Endothelial cell of hepatic sinusoid (primary cell): ENCODE measurements around the gene CDK14.

ENCODE experiments used
- in situ Hi-C: cut with HindIII; loops from 2 replicates; pipeline ENCODE4 v1.10.0; 2017; ENCODE audit warnings: low sequenced_read_pairs

Gene CDK14

DNA sequence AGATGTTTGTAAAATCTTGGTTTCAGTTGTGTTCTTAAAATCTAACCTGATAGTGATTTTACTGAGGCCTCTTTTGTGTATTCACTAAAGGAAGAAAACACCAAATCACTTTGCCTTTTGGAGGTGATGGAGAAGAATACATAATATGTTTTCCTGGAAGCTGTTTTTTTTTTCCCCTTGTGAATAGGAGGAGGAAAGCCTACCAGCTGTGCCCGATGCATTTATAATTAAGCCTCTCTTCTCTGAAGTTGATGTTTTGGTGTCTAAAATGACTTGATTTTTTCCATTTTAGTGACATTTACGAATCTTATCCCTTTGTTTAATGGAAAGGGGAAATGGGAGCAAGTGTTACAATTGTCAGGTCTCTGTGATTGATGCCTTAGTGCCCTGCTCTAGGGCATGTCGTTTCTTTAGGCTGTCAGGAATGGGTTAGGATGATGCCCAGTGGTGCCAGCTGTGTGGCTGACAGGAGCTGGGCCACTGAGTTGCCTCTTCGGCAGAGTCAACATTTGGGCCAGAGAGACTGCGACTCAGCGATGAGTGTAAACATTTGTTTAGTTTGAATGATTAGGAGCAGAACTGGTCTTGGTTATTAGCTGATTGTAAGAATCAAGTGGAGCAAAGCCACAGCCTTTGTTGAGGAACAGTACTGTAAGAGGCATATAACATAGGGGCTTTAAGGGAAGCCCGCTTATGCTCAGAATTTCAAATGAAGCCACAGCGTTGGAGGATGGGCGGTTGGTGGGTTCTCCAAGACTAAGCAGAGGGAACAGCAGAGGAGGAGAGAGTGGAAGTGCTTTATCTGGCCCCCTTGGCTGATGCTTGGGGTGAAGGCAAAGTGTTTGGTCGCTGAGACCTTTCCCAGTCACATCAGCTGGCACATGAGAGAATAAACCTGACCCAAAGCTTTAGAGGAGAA is 81.6 kb downstream of the CDK14 start:
- in situ Hi-C loops, result no loop called here

DNA sequence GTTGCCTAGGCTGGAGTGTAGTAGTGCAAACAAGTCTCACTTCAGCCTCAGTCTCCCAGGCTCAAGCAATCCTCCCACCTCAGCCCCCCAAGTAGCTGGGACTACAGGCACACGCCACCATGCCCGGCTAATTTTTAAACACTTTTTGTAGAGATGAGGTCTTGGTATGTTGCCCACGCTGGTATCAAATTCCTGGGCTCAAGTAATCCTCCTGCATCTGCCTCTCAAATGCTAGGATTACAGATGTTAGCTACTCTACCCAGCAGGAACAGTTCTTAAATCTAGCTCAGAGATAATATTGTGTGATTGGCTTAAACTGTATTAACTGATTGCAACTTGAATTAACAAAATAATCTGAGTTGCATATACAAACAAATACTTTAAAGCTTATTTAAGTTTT is 82.9 kb downstream of the CDK14 start:
- in situ Hi-C loops, result no loop called here

DNA sequence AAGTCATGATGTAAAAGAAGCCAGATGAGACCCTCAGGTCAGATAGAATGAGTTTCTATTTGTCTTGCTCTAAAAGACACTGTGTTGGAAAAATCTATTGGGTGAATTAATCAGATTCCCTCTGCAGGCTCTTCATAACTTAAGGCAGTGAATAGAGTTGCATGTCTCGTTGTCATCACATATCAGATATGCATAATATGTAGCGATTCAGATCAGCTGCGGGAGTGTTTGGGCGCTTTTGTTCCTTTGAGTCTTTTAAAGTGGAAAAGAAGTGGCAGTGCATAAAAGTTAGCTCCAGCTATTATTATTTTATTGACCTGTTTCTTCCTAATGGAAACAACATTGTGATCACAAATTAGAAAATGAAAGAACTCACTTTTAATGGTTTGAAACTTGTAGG is 84.4 kb downstream of the CDK14 start:
- in situ Hi-C loops, result no loop called here

DNA sequence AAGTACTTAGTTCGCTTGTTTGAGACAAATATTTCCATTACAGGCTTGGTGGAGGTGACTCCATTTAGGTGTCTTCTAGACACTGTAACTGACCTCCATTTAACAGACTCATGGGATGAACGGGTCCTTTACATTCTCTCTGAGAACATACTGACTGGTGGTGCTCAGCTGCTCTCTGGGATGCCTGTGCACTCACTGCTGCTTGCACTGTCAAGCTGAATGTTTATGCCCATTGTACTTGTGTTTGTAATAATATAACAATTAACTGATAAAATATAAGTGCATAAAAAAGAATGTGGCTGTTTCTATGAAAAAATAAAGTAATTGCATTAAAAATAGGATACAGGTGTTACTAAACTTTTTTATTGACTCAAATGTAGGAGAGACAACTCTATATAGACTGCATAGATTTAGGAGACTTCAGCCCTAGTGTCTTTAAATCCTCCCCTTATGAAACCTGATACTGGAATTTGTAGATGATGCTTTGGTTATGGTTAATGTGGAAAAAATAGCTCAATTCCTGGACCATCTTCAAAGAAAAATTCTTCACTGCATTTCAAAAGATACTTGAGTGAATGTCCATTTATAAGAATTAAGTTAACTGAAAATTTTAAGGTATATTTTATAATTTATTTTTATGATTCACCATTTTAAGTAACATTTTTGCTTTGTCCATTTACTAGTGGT is 85.4 kb downstream of the CDK14 start:
- in situ Hi-C loops, result no loop called here

DNA sequence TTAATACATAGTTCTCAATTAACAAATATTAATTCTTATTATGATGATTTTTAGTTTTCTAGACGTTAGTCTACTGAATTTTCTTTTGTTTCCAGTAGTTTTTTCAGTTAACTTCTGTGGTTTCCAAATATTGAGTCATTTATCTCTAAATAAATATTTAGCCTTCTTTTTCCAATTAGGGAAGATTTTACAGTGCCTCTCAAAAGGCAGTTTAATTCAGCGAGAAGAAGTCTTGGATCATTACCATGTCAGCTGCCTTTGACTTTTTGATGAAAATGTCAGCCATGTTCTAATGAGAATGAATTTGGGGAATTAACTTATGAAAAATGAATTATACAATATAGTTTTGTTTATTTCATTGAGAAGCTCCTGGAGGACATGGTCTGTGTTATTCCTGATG is 90.0 kb downstream of the CDK14 start:
- in situ Hi-C loops, result no loop called here

DNA sequence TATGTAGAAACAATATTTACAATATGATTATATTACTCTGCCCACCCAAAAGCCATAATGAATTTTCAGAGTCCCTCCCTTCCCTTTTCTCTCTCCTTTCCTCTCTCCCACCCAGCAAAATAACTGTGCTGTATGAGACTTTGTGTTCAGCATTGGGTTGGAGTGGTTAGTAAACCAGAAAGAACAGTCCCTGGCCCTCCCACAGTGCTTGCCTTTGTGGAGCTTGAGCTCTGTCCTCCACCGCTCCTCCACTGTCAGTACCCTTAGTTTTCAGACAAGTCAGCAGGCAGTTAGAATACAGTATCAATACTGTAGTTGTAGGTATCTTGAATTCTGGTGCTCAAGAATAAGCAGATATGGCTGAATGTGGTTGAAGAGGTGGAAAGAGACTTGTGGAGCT is 92.7 kb downstream of the CDK14 start:
- in situ Hi-C loops, result no loop called here

DNA sequence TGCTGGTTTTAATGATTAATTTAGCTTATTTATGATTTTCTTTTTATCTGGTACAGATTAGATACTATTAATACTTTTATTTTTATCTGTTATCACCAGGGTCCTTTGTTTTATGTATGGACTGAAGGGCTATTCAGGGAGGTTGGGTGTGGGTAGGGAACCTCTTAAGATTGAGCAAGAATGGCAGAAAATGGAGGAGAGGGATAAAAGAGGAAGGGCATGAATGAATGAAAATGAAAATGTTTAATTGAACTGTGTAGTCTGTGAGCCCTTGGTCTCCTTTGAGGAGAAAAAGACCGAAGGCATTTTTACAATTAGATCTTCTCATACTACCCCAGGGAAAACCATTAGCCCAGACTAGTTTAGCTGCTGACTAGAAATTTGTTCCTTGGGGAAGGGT is 93.1 kb downstream of the CDK14 start:
- in situ Hi-C loops, result no loop called here

DNA sequence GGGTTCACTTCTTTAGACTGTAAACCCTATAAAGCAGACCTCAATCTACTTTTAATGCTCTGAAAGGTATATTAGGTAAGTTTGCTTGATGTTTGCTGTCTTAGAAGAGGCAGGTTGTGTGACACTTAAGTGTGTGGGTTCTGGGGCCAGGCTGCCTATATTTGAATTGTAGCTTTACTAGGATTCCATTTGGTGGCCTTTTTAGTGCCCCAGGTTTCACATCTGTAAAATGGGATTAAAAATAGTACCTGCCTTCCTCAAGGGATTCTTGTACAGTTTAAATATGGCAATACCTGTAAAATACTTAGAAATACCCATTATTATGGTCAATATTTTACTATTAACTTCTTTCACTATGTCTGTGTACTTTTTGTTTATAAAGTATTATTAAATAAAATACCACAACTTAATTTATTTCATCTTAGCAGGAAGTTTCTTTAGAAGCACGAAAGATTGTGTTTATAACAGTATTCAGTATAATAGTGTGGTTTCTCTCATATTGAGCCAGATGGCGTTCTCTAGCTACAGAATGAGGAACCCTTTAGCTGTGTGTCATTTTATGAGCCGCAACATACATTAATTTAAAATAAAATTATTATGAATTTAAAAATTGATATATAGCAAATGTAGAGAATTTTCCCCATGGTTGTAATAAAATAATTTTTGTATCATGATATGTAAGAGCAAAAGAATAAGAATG is 94.2 kb downstream of the CDK14 start:
- in situ Hi-C loops, result no loop called here

DNA sequence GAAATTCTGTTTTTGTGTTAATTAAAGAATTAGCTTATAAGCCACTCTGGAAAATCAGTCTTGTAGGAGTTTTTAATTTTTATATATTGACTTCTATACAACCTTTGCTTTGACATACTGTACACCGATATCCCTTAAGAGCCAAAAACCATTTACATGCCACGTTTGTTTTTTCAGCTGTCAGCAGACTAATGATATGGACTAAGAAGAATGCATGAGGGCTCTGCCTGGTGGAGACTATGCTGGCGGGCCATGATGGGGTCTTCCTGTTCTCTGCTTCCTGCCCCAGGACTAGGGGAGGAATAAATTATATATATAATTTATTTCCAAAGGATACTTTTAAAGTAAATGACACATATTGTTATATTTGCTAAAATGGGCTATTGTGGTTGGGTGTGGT is 96.3 kb downstream of the CDK14 start:
- in situ Hi-C loops, result no loop called here

DNA sequence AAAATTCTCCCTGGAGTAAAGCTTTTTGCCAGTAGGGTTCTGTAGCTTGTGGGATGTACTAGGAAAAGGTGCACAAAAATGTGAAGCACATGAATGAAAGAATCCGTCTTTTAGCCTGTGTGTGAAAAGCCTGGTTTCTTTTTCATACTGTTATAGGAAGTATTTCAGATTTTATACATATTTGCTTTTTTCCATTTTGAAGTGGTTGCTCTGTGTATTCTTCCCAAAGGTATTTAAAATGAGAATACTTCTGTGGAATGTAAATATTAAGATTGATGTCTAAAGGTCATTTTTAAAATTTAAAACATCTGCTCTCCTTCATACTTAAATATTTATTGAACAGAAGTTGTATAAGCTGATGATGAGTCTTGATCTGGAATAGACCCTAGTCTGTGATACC is 96.8 kb downstream of the CDK14 start:
- in situ Hi-C loops, result no loop called here

DNA sequence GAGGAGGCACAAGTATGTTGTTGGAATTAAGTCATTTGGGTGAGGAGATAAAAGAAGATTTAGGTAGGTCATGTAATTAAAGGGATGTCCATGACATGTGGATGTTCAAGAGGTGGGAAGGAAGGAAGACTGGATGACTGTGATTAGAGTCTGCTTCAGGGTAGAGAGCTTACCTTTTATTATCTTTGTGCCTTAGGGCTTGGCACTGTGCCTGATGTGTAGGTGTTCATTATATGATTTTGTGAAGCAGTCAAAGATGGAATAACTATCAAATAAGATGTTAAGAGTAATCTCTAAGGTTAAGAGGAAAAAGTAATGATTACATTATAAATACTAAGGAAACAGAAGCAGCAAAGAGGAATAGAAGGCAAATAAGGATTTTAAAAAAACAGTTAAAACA is 97.8 kb downstream of the CDK14 start:
- in situ Hi-C loops, result no loop called here

DNA sequence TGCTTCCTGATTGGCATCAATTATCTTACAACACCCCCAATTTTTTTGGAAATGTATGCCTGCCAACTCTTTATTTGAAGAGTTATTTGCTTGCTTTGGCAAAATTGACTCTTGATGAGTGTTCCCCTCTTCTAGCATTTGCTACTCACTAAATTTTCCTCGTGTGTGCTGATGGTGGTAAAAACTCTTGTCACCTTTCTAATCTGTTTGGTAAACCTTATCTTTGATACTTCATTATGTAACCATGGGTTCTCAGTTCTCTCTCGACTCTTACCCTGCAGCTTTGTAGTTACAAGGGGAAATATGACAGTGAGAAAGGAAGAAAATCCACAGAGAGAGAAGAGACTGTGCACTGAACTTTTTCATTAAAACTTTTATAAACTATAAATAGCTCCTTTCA is 102.5 kb downstream of the CDK14 start:
- in situ Hi-C loops, result no loop called here

DNA sequence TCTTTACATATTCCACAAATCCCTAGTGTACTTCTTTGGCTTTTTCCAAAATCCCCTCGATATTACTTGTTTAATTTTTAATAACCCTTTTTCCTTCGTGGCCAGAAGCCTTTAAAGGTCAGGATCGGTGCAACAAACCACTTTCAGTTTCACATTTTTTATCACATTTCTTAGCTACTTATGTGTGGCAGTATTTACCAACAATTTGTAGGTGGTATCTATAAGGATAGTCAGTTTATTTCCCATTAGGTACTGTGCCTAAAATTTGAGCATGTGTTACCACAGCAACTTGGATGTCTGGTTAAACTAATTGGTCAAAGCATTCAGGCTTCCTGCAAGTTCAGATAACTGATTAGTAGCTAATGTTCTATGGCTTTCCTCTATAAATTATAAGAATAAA is 104.9 kb downstream of the CDK14 start:
- in situ Hi-C loops, result no loop called here

DNA sequence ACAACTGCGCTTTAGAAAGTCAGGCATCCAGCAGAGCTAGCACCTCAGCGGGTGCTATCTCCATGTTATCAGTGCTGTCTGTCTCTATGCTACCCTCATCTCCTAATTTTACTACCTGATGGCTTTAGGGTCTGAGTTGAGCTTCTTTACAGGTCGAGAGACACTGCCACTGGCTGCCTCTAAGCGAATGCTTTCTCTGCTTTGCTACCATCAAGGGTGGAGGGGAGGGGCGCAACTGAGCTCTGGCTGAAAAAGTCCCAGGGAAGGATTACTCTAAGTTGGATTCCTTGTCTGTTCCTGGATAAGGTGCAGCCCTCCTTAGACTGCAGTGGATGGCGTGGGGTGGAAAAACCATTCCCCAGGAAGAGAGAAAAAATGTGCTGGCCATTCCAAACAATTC is 105.7 kb downstream of the CDK14 start:
- in situ Hi-C loops, result no loop called here

DNA sequence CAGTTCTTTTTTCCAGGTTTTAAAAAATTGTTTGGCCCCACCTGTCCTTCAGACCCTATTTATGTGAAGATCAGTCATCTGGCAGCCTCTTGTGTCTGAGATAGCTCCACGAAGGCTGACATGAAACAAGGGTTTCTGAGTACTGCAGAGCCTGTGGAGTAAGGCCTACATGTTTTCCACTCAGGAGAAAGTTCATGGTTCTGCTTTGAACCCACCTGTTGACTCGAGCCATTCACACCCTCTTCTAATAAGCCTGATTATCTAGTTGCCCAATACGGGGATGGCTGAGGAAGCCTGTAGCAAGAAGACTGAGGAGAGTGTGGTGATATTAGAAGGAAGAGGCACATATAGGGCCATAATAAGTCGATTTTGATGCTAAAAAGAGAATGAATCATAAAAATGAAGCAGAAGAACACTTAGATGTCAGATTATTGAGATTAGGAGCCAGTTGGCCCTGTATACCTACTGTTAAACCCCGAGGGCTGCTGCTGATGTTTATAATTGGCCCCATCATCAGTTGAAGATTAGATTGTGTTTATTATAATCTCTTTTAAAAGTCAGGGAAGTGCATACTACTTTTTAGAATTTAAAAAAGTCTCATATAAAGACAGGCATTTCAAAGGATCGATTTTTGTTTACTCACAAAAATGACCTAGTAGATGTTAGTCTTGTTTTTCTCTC is 109.4 kb downstream of the CDK14 start:
- in situ Hi-C loops, result no loop called here

DNA sequence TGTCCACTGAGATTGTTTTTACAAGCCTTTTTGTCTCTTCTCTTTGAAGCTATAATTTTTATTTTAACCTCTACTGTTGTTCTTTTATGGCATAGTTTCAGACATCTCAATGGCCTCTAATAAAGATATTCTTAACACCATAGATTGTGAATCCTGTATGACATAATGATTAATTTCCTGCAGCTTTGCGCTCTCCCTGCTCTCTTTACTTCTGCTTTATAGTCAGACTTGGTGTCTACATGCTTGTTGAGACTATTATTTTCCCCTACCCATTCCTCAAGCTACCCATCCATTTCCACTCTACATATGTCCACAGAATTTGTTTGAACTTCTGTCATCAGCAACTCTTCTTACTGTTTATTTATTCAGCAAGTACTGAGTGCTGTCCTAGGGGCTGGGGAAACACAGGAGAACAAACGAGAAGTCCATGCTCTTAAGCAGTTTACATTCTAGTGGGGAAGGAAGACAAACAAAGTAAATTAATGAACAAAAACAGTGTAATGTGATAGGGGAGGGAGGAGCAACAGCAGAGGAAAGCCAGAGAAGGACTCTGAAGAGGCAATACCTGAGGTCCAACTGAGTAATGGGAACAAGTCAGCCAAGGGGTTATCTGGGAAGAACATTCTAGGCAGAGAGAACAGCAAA is 110.1 kb downstream of the CDK14 start:
- in situ Hi-C loops, result no loop called here

DNA sequence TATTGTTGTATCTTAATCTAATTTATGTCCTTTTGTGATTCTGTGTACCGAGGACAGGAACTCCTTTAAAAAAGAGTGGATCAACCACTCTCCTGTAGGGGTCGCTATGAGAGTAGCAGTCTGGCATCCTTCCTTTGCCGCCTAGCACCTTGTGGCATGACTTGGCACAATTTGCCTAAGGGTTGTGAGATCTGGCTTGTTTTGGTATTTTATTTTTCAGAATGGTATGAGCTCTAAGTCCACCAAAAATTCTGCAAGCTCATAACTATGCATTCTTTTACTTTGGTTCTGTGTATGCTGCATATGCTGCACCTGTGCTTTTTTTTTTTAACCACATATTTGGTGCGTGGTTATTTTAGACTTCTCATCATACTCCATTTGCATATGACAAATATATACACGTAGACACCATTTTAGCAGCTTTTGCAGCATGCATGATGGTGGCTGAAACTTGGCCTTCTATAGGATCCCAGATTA is 112.8 kb downstream of the CDK14 start:
- in situ Hi-C loops, result no loop called here

DNA sequence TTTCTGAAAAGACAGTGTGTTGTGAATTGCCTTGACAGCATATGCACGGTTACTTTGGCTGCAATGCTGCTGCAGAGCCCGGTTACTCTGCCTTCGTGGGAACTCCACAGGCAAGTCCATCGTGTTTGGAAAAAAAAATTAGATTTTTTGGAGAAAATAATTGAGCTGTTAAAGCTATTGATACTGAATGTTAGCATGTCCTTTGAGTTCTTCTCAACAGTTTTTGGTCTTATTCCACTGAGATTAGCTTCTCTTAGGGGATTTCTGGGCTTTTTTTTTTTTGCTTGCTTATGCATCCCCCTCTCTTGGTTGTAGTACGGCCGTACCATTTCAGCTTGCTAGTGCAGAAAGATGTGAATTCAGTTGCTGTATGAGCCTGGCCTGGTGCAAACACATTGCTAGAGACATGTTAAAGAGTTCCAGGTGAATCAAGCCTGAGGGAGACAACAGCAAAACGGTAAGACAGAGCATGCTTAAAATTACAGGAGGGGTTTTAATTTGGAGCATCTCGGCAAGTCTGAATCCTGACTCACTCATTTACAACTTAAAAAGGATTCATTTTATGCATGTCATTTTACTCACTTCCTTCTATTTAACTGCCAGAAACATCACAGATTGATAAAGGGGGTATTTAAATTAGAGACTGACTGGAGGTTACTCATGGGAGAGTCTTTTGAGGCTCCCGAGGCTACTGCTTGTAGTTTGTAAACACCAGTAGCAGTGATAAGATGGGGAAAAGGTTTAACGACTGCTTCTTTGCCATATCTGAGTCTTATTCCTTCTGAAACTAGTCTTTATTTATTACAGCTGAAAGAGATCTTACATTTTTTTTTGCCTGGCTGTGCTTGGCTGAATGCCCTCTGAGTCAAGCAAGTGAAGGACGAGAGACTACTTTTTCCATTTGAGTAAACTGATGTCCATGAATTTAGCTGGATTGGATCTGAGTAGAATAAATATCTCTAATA is 113.7 kb downstream of the CDK14 start:
- in situ Hi-C loops, result no loop called here

DNA sequence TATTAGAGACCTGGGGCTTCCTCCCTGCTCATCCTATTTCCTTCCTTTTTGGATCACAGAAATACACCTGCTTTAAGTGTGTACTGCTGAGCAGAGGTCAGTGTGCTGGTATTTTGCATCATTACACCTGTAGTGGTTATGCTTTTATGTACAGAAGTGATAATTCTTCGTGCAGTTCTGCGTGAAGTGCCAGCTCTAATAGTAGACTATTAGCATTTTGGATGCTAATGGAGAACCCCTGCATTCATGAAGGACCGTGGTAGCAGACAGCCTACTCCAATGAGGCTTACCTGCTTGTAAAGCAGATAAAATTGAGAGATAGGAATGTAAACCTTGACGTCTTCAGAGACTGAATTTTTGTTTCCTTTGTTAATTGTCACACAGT is 114.3 kb downstream of the CDK14 start:
- in situ Hi-C loops, result no loop called here

DNA sequence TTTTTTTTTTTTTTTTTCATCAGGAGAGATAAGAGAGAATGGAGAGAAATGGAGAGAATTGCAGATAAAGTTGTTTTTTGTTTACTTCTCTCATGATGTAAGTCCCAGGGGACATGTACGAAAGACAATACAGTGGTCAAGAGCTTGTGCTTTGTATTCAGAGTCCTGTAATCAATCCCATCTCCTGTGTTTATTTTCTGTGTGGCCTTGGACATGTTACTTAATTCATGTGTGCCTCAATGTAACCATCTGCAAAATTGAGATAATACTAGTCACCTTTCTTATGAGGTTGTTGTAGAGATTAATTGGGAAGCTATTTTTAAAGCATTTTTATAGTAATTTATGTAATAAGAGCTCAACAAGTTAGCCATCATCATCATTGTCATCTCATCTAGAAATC is 117.5 kb downstream of the CDK14 start:
- in situ Hi-C loops, result no loop called here
